ENCODE data around the gene AACS.
"Not testable (repeated sequence)": the region's sequence is repeated elsewhere in the genome, so short reads cannot be mapped to it uniquely, and the experiment has no call there.

The AACS gene

DNA sequence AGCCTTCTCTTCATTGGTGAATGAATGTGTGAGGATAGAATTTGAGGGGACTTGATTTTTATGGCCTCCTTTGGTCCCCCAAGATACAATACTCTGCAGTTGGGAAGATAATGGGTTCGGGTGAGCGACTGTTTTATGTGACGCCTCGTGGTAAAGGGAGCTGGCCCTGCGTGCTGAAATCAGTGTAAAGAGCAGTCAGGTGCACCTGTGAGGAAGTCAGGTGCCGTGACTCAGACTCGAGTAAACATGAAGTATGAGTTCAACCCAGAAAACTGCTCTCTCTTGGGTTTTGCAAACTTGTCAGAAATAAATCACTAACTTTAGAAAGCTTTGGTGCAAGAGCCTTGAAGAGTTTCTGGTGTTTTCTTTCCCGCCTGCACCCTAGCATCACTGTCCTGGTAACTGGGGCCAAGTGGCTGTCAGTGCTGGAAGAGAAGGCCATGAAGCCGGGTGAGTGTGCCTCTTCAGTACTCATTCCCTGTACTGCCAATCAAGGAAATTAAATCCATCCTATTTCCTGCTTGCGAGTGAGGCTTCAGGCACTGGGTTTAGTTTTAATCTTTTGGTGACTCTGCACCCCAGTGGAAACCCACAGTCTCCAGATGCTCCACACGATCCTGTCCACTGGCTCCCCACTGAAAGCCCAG lies 59.2 kb downstream of the AACS start:
- DNase-seq (ENCODE audit: low spot score): no peak

DNA sequence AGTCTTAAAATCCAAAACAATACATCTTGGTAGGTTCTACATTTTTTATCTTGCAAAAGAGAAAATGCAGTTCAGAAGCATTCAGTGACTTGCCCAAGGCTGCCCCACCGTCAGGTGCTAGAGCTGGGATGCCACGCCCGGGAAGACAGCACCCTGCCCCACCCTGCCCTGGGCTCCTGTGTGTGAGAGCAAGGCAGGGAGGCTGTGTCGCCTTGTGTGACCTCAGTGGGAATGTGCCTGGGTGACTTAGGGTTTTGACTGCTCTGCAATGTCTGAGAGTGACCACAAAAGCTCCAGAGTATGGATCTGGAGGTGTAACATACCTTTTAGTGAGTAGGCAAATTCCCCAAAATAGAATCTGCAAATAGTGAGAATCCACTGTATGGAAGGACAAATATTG lies 60.0 kb downstream of the AACS start:
- peak; percentile 14 for DNase-seq (ENCODE audit: low spot score)

- DNase-seq (ENCODE audit: low spot score): no peak
These were observed 63.4 kb downstream of the AACS start for GRCh38 chr12:125128439-125129178.

DNA sequence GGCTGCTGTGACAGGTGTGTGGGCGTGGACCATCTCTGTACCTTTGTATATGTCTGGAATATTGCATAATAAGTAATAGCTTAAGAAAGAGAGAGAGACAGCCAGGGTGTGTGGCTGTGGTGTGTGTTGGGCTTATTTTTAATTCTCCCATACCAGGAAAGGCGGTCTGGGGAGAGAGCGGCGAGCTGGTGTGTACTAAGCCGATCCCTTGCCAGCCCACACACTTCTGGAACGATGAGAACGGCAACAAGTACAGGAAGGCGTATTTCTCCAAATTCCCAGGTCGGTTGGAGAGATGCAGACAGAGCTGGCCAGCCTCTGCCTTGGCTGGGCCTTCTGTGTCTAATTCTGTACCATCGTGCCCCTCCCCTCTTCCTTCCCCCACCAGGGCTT lies 63.9 kb downstream of the AACS start:
- no peak for DNase-seq (ENCODE audit: low spot score)

DNA sequence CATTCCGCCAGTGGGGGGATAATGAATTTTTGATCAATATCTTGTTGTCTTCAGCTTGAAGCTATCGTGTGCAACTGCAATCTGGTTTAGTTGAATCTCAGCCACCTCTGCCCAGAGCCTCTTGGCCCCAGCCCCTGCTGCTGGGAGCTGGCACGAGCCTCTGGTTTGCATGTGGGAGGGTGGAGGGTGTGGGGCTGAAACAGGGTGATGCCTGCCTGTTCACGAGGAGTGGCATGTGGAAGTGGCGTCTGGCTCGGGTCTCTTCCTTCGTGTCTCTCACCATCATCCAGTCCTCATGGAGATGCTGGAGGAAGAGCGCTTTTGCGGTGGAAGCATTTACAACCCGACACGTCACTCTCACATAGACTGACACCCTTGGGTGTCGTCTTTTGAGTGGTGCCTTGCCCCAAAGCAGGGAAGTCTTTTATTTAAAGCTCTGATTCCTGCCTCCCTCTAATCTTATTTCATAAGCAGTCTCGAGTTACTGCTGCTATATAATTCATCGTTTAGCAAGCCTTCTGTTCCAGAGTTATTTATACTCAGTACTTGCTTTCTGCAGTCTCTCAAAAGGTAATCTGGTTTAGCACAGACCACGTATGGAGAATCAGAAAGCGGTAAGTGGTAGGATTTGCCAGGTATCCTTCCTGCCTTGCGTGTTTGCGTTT lies 64.5 kb downstream of the AACS start:
- no peak for DNase-seq (ENCODE audit: low spot score)

- no peak for DNase-seq (ENCODE audit: low spot score)
These were observed 66.7 kb downstream of the AACS start for GRCh38 chr12:125131958-125132357.

GRCh38 chr12:125132698-125133400 lies 67.6 kb downstream of the AACS start:
- no peak for DNase-seq (ENCODE audit: low spot score)

DNA sequence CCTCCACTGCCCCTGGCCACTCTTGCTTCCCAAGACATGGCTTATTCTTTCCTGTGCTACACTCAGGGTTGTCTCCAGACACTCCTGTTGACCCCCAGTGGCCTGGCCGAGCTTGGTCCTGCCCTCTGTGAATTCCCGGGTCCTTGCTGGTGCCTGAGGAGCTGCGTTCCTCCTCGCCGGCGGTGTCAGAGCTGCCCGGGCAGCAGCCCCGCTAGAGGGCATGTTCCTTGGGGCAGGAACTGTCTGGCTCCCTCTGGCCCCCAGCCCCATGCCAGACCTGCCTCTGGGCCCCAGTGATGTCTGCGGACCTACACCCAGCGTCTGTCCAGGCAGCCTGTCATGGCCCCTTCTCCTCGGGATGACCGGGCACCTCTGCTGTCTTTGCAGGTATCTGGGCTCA lies 68.4 kb downstream of the AACS start:
- no peak for DNase-seq (ENCODE audit: low spot score)

GRCh38 chr12:125134576-125134975 lies 69.3 kb downstream of the AACS start:
- DNase-seq (ENCODE audit: low spot score): no peak

DNA sequence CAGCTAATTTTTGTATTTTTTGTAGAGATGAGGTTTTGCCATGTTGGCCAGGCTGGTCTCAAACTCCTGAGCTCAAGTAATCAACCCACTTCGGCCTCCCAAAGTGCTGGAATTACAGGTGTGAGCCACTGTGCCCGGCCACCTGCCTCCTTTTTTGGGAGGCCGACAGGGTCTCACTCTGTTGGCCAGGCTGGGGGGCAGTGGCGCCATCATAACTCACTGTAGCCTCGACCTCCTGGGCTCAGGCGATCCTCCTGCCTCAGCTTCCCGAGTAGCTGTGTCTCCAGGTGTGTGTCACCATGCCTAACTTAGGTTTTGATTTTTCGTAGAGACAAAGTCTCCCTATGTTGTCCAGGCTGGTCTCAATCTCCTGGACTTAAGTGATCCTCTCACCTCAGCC lies 70.7 kb downstream of the AACS start:
- no peak for DNase-seq (ENCODE audit: low spot score)

- DNase-seq (ENCODE audit: low spot score): no peak
These were observed 71.5 kb downstream of the AACS start for GRCh38 chr12:125136702-125137101.

- DNase-seq (ENCODE audit: low spot score): no peak
These were observed 72.6 kb downstream of the AACS start for GRCh38 chr12:125137766-125138344.

GRCh38 chr12:125140279-125141209 lies 75.3 kb downstream of the AACS start:
- peak; percentile 12 for DNase-seq (ENCODE audit: low spot score)

GRCh38 chr12:125141210-125141573 lies 76.0 kb downstream of the AACS start:
- not testable (repeated sequence) for DNase-seq (ENCODE audit: low spot score)

- no peak for DNase-seq (ENCODE audit: low spot score)
These were observed 77.4 kb downstream of the AACS start for GRCh38 chr12:125142601-125143000.

DNA sequence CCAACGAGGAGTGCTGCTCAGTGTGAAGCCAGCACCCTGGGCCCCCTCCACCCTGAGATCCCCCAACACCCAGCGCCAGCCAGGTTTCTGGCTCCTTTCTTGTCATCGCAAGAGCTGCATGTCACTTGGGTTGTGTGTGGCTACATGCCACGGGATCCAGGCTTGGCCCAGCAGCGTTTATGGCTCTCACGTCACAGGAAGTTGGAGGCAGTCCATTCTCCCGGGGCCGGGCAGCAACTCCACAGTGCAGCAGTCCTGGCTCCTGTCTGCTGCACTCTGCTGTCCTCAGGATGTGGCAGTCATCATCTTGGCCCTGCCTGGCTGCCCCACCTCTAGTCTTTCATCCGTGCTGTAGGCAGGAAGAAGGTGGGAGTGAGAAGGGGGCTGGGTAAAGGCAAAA lies 78.3 kb downstream of the AACS start:
- no peak for DNase-seq (ENCODE audit: low spot score)

DNA sequence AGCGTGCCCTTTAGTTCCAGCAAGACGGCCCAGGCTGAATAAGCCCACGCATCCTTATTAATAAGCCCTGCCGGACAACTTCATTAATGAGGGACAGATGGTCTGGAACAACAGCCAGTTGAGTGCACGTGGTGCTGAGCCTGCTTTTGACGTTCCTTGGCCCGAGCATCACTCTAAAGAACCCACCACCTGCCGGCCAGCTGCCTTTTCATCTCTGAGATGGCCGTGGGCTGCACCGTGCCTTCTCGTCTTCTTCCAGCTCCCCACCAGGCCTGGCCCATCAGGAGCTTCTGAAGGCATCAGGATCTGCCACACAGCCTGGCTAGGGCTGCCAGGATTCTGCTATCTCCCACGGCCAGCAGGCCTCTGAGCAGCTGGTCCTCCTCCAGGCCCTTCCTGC lies 80.0 kb downstream of the AACS start:
- no peak for DNase-seq (ENCODE audit: low spot score)

GRCh38 chr12:125148316-125148715 lies 83.1 kb downstream of the AACS start:
- no peak for DNase-seq (ENCODE audit: low spot score)

- no peak for DNase-seq (ENCODE audit: low spot score)
These were observed 84.2 kb downstream of the AACS start for GRCh38 chr12:125149160-125150108.

DNA sequence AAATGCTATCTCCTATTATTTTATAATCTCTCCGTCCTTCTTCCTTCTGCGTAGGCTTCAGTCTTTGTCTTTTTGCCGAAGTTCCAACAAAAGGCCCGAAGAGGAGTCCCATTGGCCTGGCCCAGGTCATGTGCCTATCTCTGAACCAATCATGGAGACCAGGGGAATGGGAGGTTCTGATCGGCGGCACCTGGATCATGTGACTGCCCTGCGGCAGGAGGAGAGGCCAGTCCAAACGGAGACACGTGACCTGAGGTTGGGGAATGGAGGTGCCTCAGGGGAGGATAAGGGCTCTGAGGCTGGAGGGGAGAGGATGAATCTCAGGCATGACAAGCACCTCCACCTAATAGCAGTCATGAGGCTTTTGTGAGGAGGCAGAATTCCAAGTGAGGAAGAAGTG lies 86.0 kb downstream of the AACS start:
- DNase-seq (ENCODE audit: low spot score): no peak
